Osteoblast (primary cell): ENCODE results near the gene MPRIP. TPM values are rescaled to one million over a fixed set of nuclear protein-coding genes. Genes with fewer than 3 reads are reported as not detected.

Experiments
- DNase-seq: peaks from one replicate; pipeline ENCODE4 v3.0.0; 2011; ENCODE audit warnings: low spot score, mixed read lengths; ENCODE audit not compliant: insufficient read length; ENCODE audit errors: missing footprints
- H2AFZ ChIP-seq: 2 replicates; pipeline ENCODE4 v1.6.0; 2011; ENCODE audit warnings: mild to moderate bottlenecking, low read length
- H3K27ac ChIP-seq: 2 replicates; pipeline ENCODE4 v1.5.1; 2011; ENCODE audit warnings: mild to moderate bottlenecking, low read depth, low read length, moderate library complexity
- H3K27me3 ChIP-seq: 2 replicates; pipeline ENCODE4 v1.6.0; 2012; ENCODE audit warnings: mild to moderate bottlenecking, control low read depth, inconsistent platforms, low read length, moderate library complexity; ENCODE audit not compliant: insufficient read depth
- H3K36me3 ChIP-seq: 2 replicates; pipeline ENCODE4 v1.5.1; 2011; ENCODE audit warnings: mild to moderate bottlenecking, low read length, control low read depth, moderate library complexity; ENCODE audit not compliant: insufficient read depth
- H3K4me1 ChIP-seq: 2 replicates; pipeline ENCODE4 v1.5.1; 2011; ENCODE audit warnings: mild to moderate bottlenecking, low read length, control low read depth, moderate library complexity; ENCODE audit not compliant: insufficient read depth
- H3K4me2 ChIP-seq: 2 replicates; pipeline ENCODE4 v1.6.0; 2011; ENCODE audit warnings: mild to moderate bottlenecking, low read length; ENCODE audit not compliant: insufficient read depth
- H3K4me3 ChIP-seq: fragments of 200-600 bp; sonication (generic); 3 replicates; pipeline ENCODE4 v1.5.1; 2012; ENCODE audit warnings: mild to moderate bottlenecking, low read length, inconsistent platforms; ENCODE audit not compliant: insufficient read depth
- H3K79me2 ChIP-seq: 2 replicates; pipeline ENCODE4 v1.6.0; 2012; ENCODE audit warnings: mild to moderate bottlenecking, low read length, control low read depth, inconsistent platforms; ENCODE audit not compliant: insufficient read depth
- H3K9me3 ChIP-seq: 2 replicates; pipeline ENCODE4 v1.5.1; 2011; ENCODE audit warnings: low read depth, low read length, control low read depth
- H4K20me1 ChIP-seq: 2 replicates; pipeline ENCODE4 v1.6.0; 2012; ENCODE audit warnings: mild to moderate bottlenecking, low read length, control low read depth; ENCODE audit not compliant: insufficient read depth
- CTCF ChIP-seq: IDR thresholded peaks from 2 replicates; pipeline ENCODE4 v1.5.1; 2011; ENCODE audit warnings: mild to moderate bottlenecking, low read depth, low read length, moderate library complexity; ENCODE audit errors: extremely low read depth
- total RNA-seq: library from RNA; depleted of rRNA; stranded (reverse); fragments of >200 nt; gene quantifications from 2 replicates; pipeline ENCODE4 v1.2.3, GENCODE V29; 2012

MPRIP gene
- total RNA-seq, 1 donor, result 149 TPM

GRCh38 chr17:17039911-17040310, 2.3 kb upstream of the MPRIP start:
- Histone ChIP-seq H4K20me1 (peaks cover 21% of the 10 kb centered on the region), H3K27ac (no peak overlapping the region), H3K36me3 (no peaks in the 10 kb centered on the region), H3K79me2 (peaks cover 23% of the 10 kb centered on the region), H3K4me2 (no peak overlapping the region), H3K27me3 (no peaks in the 10 kb centered on the region), H2AFZ (no peak overlapping the region), H3K9me3 (no peaks in the 10 kb centered on the region), H3K4me1 (peaks cover 41% of the 10 kb centered on the region), H3K4me3 (no peak overlapping the region)
- peak; percentile 34 for DNase-seq
- no peak for TF ChIP-seq CTCF

- peaks cover 4% of the 10 kb centered on the region for H3K36me3 ChIP-seq
- peaks cover 31% of the 10 kb centered on the region for H4K20me1 ChIP-seq
- TF ChIP-seq CTCF, result no peak
- H3K27ac ChIP-seq, result peak overlapping the region; percentile 14
- peak overlapping the region; percentile 75 for H3K4me2 ChIP-seq
- H2AFZ ChIP-seq, result peak overlapping the region; percentile 69
- no peaks in the 10 kb centered on the region for H3K27me3 ChIP-seq
- H3K4me1 ChIP-seq, result peaks cover 48% of the 10 kb centered on the region
- H3K4me3 ChIP-seq, result no peak overlapping the region
- peak; percentile 98 for DNase-seq
- H3K79me2 ChIP-seq, result peaks cover 34% of the 10 kb centered on the region
- no peaks in the 10 kb centered on the region for H3K9me3 ChIP-seq
Measured at GRCh38 chr17:17041018-17041521, 1.2 kb upstream of the MPRIP start.

GRCh38 chr17:17041571-17042383, 480 bp upstream of the MPRIP start:
- Histone ChIP-seq H3K79me2 (peaks cover 42% of the 10 kb centered on the region), H3K27me3 (no peaks in the 10 kb centered on the region), H2AFZ (peak overlapping the region; percentile 69), H3K4me2 (peak overlapping the region; percentile 75), H3K36me3 (peaks cover 4% of the 10 kb centered on the region), H3K9me3 (no peaks in the 10 kb centered on the region), H3K4me1 (peaks cover 41% of the 10 kb centered on the region), H3K4me3 (peak overlapping the region; percentile 78), H3K27ac (peak overlapping the region; percentile 14), H4K20me1 (peaks cover 38% of the 10 kb centered on the region)
- TF ChIP-seq CTCF, result no peak
- peak; percentile 100 for DNase-seq

- peak; percentile 88 for DNase-seq
- Histone ChIP-seq H2AFZ (no peak overlapping the region), H3K9me3 (no peaks in the 10 kb centered on the region), H3K4me2 (peak overlapping the region; percentile 99), H3K79me2 (peaks cover 53% of the 10 kb centered on the region), H3K36me3 (peaks cover 4% of the 10 kb centered on the region), H3K4me3 (peak overlapping the region; percentile 82), H4K20me1 (peaks cover 45% of the 10 kb centered on the region), H3K4me1 (peaks cover 38% of the 10 kb centered on the region), H3K27me3 (no peaks in the 10 kb centered on the region), H3K27ac (peak overlapping the region; percentile 91)
- no peak for TF ChIP-seq CTCF
Measured at GRCh38 chr17:17042851-17043460, 699 bp downstream of the MPRIP start.
